ENCODE measurements around the gene EPHA3. TPM values are rescaled to one million over a fixed set of nuclear protein-coding genes. Genes with fewer than 3 reads are reported as not detected.

Gene EPHA3
- total and polyA plus RNA-seq, 2 of the 4 experiments (the other 2 are of a cell fraction), result 0.10 to 0.18 TPM

- Histone ChIP-seq H3K27me3 (ENCODE audit: control insufficient read depth, insufficient read depth, low read length) (no peaks in the 10 kb centered on the region), H3K9ac (ENCODE audit: low read depth, low read length) (no peak overlapping the region), H3K4ac (ENCODE audit: low read depth, low read length) (no peak overlapping the region), H2BK15ac (ENCODE audit: low read depth, low read length) (no peak overlapping the region), H3K9me3 (ENCODE audit: control insufficient read depth, insufficient read depth, low read length) (no peaks in the 10 kb centered on the region), H4K91ac (ENCODE audit: insufficient read depth, low read depth, low read length) (no peak overlapping the region), H3K79me1 (ENCODE audit: low read depth in 1 of 2, low read length in 2 of 2) (no peaks in the 10 kb centered on the region), H2AK9ac (replicated peaks; ENCODE audit: low read depth, low read length, poor library complexity) (no peak overlapping the region), H3K36me3 (ENCODE audit: control insufficient read depth, insufficient read depth, low read length) (no peaks in the 10 kb centered on the region), H3K23ac (ENCODE audit: low read depth, low read length) (no peak overlapping the region), H2BK20ac (ENCODE audit: low read depth, low read length) (no peak overlapping the region), H3K4me2 (ENCODE audit: low read depth, low read length) (no peak overlapping the region), H4K8ac (ENCODE audit: low read depth in 2 of 2, low read length in 2 of 2) (no peak overlapping the region), H3K14ac (replicated peaks; ENCODE audit: low read depth, low read length) (no peak overlapping the region), H4K20me1 (ENCODE audit: insufficient read depth, low read length) (no peaks in the 10 kb centered on the region), H2AFZ (replicated peaks; ENCODE audit: low read length, poor library complexity) (no peak overlapping the region), H2AK5ac (ENCODE audit: low read depth, low read length) (no peak overlapping the region), H4K5ac (ENCODE audit: low read depth, low read length) (no peak overlapping the region), H3K27ac (ENCODE audit: insufficient read depth, low read length) (no peak overlapping the region), H3K9me1 (ENCODE audit: insufficient read depth, low read length) (no peaks in the 10 kb centered on the region), H3K18ac (ENCODE audit: low read depth, low read length) (no peak overlapping the region), H2BK120ac (ENCODE audit: low read depth, low read length) (no peak overlapping the region), H2BK5ac (ENCODE audit: low read depth, low read length, poor library complexity, severe bottlenecking) (no peak overlapping the region), H3K56ac (ENCODE audit: extremely low read depth, insufficient read depth, low read length) (no peak overlapping the region), H3K4me3 (ENCODE audit: insufficient read depth, low read depth, low read length) (no peak overlapping the region), H3K4me1 (ENCODE audit: control insufficient read depth, insufficient read depth, low read length) (no peaks in the 10 kb centered on the region)
- peak; percentile 87 for TF ChIP-seq FOS (IDR thresholded peaks at IDR 0.05; ENCODE audit: low read depth, low read length)
- peak; percentile 94 for TF ChIP-seq CEBPB (IDR thresholded peaks at IDR 0.05; ENCODE audit: low read depth, low read length)
- TF ChIP-seq BHLHE40 (IDR thresholded peaks at IDR 0.05; ENCODE audit: low read depth, low read length), result peak; percentile 31; the same call in 1 of the 2 replicates
- no peak for TF ChIP-seq SMC3 (IDR thresholded peaks at IDR 0.05; ENCODE audit: low read depth, low read length)
- no peak for TF ChIP-seq RFX5 (IDR thresholded peaks at IDR 0.05; ENCODE audit: low read depth, low read length)
- dilution Hi-C loops (cut with HindIII; ENCODE audit: low sequenced_read_pairs, unreplicated experiment), result no loop called here
- no TSS peak for BruUV-seq (replicated peaks)
- POLR2A ChIA-PET (ENCODE audit: unreplicated experiment), result no interaction called here
- ATAC-seq (ENCODE audit: low read depth) (peak; percentile 92), DNase-seq (peak; percentile 86)
- in situ Hi-C loops (cut with MboI; ENCODE audit: low sequenced_read_pairs), result no loop called here
- CTCF ChIA-PET, result no interaction called here
- intact Hi-C loops (cut with micrococcal nuclease), result no loop called here
Measured at GRCh38 chr3:89145995-89146394, 38.6 kb downstream of the EPHA3 start.
